ENCODE results near the gene CDC42BPG. TPM values are rescaled to one million over a fixed set of nuclear protein-coding genes. Genes with fewer than 3 reads are reported as not detected.
A peak's percentile ranks its signal among the peaks of the same experiment; 100 is the strongest.

CDC42BPG gene
- total and polyA plus RNA-seq, 9 donors = 0.35 to 9.5 (median 3.2) TPM

DNA sequence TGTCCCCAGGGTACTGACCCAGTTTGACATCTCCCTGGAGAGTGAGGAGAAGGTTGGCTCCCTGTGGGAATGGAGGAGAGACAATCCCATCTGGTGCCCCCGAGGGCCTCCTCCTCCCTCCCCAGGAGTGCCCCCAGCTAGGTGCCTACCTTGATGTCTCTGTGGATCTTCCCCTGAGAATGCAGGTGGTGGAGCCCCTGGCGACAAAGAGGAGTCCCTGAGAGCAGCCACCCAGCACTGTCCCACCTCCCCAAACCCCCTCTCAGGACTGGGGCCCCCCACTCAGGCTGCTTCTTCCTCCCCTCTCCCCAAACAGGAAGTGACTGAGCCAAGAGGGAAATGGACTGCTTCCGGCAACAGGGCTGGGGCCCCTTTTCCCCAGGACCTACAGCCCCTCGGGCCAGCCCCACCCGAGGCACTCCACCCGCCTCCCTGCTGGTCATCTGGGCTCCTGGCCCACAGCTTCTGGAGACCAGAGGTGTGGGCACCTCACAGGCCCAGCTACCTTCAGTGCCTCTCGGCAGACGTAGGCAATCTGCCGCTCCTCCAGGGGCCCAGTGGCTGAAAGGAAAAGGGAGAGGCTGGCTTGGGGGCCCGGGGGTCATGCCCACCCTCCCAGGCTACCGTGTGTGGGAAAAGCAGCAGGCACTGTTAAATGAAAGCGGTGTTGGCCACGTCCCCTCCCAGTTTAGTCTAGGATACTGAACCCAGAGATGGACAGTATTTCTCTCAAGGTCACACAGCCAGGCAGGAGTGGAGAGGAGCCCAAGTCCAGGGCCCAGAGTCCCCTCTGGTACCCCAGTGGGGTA is 42.7 kb downstream of the CDC42BPG start:
- 56 to 65% (median 64%) methylated on average over 13 of the region's 13 CpGs for WGBS, 3 donors
- TF ChIP-seq CTCF (IDR thresholded peaks at IDR 0.05) (no peak), POLR2A (IDR thresholded peaks at IDR 0.05) (no peak), EP300 (IDR thresholded peaks at IDR 0.05) (no peak)
- Histone ChIP-seq H3K27me3 (no peaks in the 10 kb centered on the region), H3K9me3 (no peaks in the 10 kb centered on the region), H3K36me3 (no peaks in the 10 kb centered on the region), H3K4me1 (ENCODE audit: insufficient read depth) (peaks cover 2% of the 10 kb centered on the region), H3K4me3 (no peak overlapping the region), H3K27ac (peak overlapping the region; percentile 43 to 93)
- DNase-seq = peak in 2 of 5 donors; percentile 40 to 46
- intact Hi-C loops (cut with DNase I) = no loop called here

DNA sequence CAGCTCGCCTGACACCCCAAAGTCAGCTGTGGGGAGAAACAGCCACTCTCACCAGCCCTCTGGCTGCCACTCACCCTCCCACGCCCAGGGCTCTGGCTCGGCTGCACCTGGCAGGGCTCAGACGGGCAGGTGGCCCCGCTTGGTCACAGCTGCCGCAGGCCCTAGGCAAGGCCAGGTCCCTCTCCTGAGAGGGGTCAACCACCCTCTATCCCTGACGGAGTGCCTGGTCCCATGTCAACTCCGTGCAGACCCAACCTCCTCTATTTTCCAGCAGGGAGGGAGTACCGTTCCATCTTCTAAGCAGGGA is 43.3 kb downstream of the CDC42BPG start:
- no peaks in the 10 kb centered on the region for H3K9me3 ChIP-seq
- H3K36me3 ChIP-seq = no peaks in the 10 kb centered on the region
- H3K4me1 ChIP-seq (ENCODE audit: insufficient read depth) = peaks cover 2% of the 10 kb centered on the region
- no peak overlapping the region for H3K27ac ChIP-seq
- H3K4me3 ChIP-seq = no peak overlapping the region
- no peaks in the 10 kb centered on the region for H3K27me3 ChIP-seq
- peak in 1 of 5 donors; percentile 31 for DNase-seq
- TF ChIP-seq CTCF (IDR thresholded peaks at IDR 0.05) (no peak), EP300 (IDR thresholded peaks at IDR 0.05) (no peak), POLR2A (IDR thresholded peaks at IDR 0.05) (no peak)
- intact Hi-C loops (cut with DNase I) = no loop called here
- WGBS, 3 donors = 78 to 87% (median 82%) methylated on average over 9 of the region's 9 CpGs

DNA sequence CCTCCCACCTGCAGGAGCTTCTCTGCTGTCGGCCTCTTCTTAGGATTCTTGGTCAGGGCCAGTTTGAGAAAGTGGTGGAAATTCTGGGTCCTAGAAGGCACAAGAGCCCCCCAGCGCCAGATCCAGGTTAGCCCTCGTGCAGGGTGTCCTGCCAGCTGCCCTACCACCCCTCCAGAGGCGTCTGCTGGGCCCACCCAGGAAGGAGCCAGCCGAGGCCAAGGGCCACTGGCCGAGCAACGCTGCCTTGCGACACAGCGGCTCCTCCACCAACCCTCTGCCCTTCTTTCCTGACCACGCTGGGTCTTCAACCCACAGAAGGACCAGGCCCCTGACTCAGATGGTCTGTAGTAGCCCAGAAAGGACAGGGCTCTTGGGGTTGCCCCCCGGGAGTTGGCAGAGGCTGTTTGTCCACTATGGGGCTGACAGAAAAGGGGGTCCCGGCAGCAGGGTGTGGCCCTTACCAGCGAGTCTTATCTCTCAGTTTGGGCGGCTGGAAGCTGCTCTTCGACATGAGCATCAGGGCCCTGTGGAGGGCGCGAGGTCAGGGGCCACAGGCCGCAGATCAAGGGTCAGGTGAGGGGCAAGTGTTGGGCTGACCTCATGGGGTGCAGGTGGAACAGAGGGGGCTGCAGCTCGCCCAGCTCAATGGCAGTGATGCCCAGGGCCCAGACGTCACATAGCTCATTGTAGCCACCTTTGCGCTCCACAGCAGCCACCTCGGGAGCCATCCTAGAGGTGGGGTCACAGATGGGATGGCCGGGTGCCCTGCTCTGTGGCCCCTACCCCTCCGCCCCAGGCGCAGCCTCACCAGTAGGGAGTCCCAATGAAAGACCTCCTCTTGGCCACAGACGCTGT is 43.9 kb downstream of the CDC42BPG start:
- H3K9me3 ChIP-seq = no peaks in the 10 kb centered on the region
- H3K27me3 ChIP-seq = no peaks in the 10 kb centered on the region
- peaks cover 2% of the 10 kb centered on the region for H3K4me1 ChIP-seq (ENCODE audit: insufficient read depth)
- H3K4me3 ChIP-seq = no peak overlapping the region
- DNase-seq = peak in 1 of 5 donors; percentile 40
- no peak overlapping the region for H3K27ac ChIP-seq
- 81 to 84% (median 81%) methylated on average over 26 of the region's 26 CpGs for WGBS, 3 donors
- TF ChIP-seq POLR2A (IDR thresholded peaks at IDR 0.05) (no peak), EP300 (IDR thresholded peaks at IDR 0.05) (no peak), CTCF (IDR thresholded peaks at IDR 0.05) (no peak)
- intact Hi-C loops (cut with DNase I) = no loop called here
- no peaks in the 10 kb centered on the region for H3K36me3 ChIP-seq

DNA sequence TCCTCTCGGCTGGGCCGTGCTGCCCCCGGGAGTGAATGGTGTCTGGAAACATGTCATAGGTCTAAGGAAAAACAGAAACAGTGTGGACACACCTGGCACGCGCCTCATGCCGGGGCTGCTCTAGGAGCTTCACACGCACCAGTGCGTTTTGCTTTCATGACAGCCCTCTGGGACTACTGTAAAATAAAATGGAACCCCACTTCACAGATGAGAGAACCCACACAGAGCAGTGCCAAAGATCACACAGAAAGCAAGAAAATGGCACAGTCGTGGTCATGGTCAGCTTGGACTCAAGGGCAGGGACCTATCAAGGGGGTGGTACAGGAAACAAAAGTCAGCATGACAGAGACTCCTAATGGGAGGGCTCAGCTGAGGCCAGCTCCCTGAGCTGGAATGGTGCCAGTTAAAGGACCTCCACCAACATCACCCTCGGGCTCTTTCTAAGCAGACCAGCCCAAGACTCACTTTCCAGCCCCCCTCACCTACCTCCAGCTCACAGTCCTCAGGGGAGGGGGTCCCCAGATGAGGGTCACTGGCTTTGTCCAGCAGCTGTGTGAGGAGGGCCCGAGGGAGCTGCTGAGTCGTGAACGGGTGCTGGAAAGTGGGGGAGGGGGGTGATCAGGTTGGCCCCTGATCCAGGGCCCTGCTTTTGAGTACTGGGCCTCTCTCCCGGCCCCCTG is 44.7 kb downstream of the CDC42BPG start:
- intact Hi-C loops (cut with DNase I) = no loop called here
- H3K4me3 ChIP-seq = no peak overlapping the region
- H3K4me1 ChIP-seq (ENCODE audit: insufficient read depth) = peaks cover 2% of the 10 kb centered on the region
- TF ChIP-seq EP300 (IDR thresholded peaks at IDR 0.05) (no peak), CTCF (IDR thresholded peaks at IDR 0.05) (no peak), POLR2A (IDR thresholded peaks at IDR 0.05) (no peak)
- no peak overlapping the region for H3K27ac ChIP-seq
- H3K27me3 ChIP-seq = no peaks in the 10 kb centered on the region
- WGBS, 3 donors = 53 to 61% (median 54%) methylated on average over 14 of the region's 14 CpGs
- H3K36me3 ChIP-seq = no peaks in the 10 kb centered on the region
- H3K9me3 ChIP-seq = no peaks in the 10 kb centered on the region
- no peak for DNase-seq
